DMS 273 (cell line): ENCODE data around the gene CRY1.
"Not testable (repeated sequence)": the region's sequence is repeated elsewhere in the genome, so short reads cannot be mapped to it uniquely, and the experiment has no call there.

Experiments used
- DNase-seq: peaks from one replicate; lab custom pipeline; 2025; ENCODE audit not compliant: unreplicated experiment; lab: John Stamatoyannopoulos, UW

CRY1 gene

DNA sequence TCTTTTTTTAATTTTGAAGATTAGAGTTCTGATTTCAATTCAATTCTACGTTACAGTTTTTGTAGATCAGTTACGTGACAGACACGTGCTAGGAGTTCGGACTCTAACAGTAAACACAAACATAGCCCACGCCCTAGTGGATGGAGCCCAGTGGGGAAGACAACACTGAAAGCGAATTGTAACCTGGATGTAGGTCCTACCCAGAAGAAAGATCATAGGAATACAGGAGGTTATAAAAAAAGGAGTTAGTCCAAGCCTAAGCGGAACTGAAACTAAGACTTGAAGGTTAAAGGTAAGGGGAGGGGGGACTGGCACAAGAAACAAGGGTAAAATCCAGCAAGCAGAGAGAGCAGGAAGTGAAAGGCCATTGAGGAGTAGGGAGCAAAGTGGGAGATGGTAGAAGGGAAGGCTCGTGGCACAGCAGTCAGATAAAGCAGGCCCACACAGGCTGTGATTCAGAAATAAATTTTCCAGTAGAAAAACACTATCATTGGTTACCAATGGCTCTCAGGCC lies 15.7 kb upstream of the CRY1 start:
- no peak for DNase-seq

DNA sequence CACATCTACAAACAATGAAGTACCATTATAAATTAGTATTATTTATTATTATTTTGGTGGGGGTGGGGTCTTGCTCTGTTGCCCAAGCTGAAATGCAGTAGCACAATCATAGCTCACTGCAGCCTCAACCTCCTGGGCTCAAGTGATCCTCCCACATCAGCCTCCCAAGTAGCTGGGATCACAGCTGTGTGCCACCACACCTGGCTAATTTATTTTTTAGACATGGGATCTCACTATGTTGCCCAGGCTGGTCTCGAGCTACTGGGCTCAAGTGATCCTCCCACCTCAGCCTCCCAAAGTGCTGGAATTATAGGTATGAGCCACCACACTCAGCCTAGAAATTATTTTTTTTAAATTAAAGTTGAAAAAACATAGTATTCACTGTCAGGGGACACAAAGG lies 15.0 kb upstream of the CRY1 start:
- not testable (repeated sequence) for DNase-seq

DNA sequence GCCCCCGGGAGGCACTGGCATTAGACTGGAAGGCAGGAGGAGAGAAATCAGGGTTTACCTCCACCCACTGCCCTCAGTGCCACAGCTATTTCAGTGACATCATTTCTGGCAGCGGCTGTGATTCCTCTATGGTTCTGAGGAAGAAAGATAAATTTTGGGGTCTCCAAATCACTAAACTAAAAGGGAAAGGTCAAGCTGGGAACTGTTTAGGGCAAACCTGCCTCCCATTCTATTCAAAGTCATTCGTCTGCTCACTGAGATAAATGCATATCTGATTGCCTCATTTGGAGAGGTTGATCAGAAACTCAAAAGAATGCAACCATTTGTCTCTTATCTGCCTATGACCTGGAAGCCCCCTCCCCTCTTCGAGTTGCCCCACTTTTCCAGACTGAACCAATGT lies 14.0 kb upstream of the CRY1 start:
- DNase-seq: no peak

DNA sequence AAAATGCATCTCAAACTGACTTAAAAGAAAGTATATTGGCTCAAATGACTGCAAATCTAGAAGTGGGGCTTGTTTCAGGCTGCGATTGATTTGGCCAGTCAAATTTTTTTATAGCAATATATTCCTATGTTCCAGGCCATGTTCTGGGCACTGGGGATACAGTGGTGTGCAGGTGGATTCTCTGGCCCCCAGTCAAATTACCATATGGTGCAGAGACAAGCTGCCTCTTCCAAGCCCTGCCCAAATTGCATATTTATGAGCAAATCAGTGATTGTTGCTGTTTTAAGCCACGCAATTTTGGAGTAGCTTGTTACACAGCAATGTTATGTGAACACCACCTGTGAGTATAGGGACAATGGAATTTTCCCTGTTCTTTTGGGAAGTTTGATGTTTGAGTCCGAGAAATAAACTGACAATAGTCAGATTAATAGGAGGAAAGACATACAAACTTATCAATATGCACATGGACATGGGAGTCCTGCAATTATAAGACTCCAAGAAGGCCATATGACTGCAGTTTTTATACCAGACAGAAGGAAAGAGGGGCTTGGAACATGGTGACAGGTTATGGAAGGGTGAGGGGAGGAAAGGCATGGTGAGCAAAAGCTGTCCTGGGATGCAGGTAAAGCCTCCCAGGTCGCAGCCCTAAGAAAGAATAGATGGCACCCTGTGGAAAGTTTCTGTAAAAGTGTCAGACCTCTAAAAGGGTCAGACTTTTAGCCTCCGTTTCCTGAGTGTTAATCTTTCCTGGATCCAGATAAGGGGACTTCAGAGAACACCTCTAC lies 13.1 kb upstream of the CRY1 start:
- peak; percentile 23 for DNase-seq

DNA sequence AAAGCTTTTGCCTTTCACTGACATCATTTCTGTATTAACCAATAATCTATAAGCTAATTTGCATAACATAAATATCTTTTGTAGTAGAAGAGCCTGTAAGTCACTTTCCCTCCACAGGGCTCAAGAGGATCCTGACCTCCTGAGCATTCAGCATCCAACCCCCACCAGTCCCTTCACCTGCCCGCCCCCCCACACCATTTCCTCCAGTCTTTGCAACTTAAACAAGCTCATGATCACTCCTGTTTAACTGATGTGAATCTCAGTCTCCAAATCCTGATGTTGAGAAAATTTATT lies 12.0 kb upstream of the CRY1 start:
- no peak for DNase-seq

DNA sequence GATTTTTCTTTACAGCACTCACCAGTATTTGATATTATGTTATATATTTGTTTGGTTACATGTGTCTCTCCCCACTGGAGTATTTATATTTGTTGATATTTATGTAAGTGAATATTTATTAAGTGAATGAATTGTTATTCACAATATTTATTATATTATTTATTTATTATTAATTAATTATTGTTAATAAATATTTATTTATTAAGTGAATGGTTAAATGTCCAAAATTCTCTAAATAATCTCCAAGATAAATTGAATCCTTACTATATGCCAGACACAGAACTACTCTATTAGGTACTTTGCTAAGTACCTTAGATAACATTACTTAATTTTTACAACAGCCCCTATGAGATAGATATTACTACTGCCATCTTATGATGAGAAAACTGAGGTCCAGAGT lies 10.2 kb upstream of the CRY1 start:
- no peak for DNase-seq

DNA sequence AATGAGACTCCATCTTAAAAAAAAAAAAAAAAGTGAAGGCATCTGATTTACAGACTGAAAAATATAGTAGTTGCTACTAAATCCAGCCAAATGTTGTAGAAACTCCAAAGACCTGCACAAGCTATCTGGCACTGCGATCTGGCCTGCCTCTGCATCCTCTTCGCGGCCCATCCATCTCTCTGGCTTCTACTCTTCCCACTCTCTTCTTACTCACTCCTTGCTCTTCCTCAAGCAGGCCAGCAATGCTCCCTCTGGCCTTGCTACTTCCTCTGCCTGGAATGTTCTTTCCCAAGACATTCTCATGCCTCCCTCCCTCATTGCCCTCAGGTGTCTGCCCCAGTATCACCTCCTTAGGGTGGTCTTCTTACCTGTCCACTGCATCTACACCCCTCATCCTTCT lies 9.7 kb upstream of the CRY1 start:
- no peak for DNase-seq

DNA sequence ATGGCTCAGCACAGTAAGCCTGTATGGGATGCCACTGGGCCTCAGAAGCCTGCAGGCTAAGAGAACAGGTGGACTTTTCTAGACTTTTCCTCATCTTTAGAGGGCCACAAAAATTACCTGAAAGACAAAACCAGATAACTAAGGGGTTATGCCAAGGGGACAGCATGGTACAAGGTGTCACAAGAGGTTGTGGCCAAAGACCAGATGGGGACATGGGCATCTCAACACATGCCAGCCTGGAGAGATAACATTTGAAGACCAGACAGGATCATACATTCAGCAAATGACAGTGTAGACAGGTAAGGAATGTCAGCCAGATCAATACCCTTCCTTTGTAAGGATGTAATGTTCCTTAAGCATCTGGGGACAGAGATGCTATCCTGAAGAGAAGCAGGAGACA lies 8.9 kb upstream of the CRY1 start:
- no peak for DNase-seq

DNA sequence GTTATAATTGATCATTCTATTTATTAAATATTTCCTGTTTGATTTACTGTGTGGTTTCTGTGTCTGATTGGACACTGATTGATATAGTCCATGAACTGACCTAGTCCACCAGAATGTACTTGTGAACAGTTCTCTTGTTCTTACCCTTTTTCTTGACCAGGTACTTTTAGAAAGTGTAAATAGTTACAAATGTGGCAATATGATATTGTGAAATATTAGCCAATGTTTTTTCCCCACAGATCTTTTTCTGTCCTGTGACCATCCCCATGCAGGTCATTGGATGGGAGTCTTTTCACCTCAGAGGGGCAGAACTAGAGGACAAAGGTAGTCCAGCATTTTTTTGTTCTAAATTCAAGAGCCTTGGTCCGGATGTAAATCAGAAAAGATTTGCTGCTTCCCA lies 8.3 kb upstream of the CRY1 start:
- no peak for DNase-seq

DNA sequence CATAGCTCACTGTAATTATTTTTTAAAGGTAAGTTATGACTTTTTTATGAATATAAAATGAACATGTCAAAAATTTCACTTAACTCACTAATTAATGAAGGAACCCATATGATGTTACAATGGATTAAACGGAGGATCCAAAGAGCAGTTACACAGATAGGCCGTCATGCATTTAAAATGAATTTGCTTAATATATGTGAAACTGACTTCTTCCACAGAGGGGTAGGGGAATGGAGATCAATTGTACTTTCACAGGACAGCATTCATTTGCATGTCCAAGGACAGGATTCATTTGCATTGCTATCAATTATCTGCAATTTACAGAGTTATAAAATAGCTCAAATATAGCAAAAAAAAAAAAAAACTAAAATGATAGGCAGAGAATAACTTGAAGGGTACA lies 6.6 kb upstream of the CRY1 start:
- DNase-seq: no peak

DNA sequence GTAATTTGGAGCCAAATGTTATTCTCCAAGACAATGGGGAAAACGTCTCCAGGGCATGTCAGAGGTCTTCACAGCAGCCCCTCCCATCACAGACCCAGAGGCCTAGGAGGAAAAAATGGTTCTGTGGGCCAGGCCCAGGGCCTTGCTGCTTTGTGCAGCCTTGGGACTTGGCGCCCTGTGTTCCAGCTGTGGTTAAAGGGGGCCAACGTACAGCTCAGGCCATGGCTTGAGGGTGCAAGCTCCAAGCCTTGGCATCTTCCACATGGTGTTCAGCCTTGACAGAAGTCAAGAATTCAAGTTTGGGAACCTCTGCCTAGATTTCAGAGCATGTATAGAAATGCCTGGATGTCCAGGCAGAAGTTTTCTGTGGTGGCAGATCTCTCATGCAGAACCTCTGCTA lies 3.2 kb upstream of the CRY1 start:
- DNase-seq: no peak

DNA sequence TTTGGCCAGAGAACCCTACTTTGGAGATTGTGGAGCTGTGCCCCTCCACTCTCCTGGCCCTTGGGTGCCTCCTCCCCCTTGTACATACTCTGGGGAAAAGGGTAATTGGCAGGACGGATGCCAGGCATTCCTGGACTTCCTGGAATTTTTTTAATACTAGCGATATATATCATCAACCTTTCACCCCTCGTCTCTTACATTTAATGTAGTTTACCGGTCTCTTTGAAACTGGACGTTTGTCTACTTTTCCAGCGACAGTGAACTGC lies 767 bp upstream of the CRY1 start:
- no peak for DNase-seq

DNA sequence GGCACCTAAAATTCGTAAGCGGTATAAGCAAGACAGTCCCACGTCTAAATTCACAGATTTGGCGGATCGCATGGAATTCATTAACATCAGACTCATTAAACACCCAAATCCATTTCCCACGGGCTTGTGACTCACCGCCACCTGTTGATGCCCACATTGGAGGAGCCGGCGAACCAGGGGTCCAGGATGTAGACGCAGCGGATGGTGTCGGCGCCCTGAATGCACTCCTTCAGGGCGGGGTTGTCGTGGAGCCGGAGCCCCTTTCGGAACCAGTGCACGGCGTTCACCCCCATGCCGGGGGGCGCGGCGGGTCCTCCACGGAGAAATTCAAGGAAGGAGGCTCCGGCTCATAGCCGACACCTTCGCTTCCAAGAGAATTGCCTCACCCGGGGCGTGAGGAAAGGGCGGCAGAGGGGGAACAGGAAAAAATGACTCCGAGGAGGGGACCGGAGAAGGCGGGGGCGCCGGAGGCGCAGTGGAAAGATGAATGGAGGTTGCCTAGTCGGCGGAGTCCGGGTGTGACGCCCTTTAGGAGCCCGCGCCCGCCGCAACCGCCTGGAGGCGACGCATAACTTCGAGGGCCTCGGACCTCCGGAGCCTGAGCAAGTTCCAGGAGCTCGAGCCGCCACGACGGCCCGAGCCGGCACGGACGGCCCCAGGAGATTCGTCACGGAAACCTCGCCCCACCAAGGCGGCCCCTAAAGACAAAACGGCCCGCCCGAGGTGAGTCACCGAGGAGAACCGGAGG lies 506 bp downstream of the CRY1 start:
- peak; percentile 80 for DNase-seq

DNA sequence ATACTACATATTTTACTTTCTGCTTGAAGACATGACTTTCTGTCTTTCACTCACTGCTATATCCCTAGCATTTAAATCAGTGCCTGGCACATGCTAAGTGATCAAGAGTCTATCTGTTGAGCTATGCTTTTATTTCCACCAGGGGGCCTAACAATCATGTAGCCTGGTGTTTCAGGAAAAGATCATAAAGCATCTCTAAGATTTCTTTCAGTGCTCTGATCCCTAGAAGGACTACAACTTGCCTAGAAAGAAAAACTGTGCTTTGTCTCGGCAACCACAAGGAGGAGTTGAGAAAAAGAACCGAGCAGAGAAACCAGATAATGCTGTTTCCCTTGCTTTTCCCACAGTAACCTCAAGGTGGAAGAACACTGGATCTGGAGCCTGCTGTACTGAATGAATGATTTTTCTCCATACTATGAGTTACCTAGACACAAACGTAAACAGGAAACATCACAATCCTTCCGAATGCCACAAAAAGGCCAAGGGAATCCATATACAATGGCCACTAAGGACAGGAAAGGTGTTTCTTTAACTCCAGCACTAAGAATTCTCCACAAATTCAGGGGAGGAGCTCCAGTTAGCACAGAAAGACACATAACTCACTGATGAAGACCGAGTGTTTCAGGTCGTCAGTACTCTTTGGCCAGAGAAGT lies 1.2 kb downstream of the CRY1 start:
- peak; percentile 88 for DNase-seq

DNA sequence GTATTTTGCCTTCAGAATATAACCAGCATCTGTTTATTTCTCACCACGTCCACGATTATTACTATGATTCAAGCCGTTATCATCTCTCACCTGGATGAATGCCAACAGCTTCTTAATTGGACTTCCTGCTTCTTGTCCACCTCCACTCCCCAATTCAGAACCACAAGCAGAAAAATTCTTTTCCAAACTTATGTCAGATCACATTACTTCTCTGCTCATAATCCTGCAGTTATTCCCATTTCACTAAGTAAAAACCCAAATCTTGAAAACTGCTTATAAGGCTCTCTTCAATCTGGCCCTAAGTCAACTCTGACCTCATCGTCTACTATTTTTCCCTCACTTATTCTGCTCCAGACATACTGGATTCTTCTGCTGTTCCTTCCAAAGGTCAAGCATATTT lies 2.0 kb downstream of the CRY1 start:
- peak; percentile 59 for DNase-seq

DNA sequence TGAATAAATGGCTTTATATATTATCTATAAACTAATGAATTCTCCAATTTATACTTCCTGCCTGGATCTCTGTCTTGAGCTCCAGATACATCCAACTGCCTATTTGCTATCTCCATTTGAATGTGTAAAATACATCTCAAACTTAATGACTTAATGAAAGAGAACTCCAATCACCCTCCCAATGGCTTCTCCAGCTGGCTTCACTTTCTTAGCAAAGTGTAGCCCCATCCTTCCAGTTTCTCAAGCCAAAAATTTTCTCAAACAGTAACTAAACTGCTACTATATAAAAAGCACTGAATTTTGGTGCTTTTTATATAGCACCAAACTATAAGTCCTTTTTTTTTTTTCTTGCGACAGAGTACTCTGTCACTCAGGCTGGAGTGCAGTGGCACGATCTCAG lies 2.6 kb downstream of the CRY1 start:
- DNase-seq: no peak

DNA sequence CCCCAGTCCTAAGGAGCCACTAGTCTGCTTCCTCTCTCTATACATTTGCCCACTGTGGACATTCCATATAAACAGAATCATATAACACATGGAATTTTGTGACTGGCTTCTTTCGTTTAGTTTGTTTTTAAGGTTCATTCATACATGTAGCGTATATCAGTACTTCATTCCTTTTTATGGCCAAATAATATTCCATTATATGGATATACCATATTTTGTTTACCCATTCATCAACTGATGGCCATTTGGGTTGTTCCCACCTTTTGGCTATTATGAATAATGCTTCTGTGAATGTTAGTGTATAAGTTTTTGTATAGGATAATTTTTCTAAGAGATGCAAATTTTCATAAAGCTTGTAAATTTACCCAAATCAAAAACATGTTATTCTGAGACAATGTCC lies 4.4 kb downstream of the CRY1 start:
- no peak for DNase-seq

DNA sequence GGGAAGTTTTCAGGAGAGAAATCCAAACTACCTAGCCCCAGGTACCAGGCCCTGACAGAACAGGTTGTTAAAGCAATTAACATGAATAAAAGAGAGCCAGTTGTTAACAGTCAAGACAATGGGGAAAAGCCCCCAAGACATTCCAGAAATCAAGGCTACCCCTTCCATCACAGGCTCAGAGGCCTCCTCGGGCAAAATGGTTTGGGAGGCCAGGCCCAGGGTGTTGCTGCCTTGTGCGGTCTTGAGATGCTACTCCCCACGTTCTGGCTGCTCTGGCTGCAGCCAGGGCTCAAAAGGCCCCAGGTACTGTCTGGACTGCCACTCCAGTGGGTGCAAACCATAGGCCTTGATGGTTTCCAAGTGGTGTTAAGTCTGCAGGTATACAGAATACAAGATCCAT lies 7.0 kb downstream of the CRY1 start:
- DNase-seq: no peak

DNA sequence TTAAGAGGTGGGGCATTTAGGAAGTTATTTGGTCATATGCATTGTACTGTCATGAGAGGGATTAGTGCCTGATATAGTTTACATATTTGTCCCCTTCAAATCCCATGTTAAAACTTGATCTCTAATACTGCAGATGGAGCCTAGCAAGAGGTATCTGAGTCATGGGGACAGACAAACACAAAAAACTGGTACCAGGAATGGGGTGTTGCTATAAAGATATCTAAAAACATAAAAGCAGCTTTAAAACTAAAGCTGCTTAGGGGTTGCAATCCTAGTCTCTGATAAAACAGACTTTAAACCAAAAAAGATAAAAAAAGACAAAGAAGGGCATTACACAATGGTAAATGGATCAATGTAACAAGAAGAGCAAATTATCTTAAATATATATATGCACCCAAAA lies 11.6 kb downstream of the CRY1 start:
- no peak for DNase-seq

DNA sequence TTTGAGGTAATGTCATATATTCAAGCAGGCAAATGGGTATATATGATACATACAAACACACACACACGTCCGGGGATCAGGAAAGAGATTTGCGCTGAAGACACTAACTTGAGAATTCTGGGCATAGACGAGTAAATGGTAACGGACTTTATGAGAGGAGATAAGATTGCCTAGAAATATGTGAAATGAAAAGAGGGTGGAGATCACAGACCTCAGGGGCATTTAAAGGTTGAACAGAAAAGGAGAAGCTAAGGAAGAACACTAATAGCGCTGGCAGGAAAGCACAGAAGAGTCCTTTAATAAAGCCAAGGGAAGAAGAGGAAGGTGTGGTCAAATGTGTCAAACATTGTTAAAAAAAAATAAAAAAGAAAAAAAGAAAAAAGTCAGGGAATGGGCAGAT lies 13.1 kb downstream of the CRY1 start:
- no peak for DNase-seq

DNA sequence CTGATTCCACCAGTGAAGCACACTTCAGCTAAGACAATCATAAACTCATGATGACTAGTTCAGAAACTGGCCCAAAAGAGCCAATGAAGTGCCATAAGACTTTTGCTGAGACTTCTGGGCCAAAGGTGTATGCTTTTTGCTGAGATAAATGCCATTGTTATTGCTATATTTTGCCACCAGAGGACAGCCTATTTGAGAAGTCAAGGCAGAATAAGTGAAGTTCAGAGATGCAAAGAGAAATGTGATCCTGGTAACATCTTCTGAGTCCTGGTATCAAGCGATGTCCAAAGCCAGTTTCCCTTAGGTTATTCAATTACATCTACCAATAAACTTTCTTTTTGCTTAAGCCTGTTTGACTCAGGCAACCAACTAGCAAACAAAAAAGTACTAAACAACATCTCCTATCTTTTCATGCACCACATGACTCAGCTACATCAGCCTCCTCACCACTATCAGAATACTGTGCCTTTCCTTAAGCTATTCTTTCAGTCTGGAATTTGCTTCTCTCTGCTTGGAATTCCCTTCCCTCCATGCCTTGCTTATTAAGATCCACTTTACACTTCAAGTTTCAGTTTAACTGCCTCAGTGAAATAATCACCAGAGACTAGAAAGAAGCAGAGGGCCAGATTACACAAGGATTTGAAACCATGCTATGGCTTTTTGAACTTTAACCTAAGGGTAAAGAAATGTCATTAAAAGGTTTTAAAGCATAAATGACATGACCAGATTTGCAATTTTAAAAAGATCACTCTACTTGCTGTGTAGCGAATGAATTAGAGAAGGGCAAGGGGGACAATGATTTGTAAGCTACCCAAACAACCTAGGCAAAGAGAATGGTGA lies 14.0 kb downstream of the CRY1 start:
- DNase-seq: peak; percentile 19

DNA sequence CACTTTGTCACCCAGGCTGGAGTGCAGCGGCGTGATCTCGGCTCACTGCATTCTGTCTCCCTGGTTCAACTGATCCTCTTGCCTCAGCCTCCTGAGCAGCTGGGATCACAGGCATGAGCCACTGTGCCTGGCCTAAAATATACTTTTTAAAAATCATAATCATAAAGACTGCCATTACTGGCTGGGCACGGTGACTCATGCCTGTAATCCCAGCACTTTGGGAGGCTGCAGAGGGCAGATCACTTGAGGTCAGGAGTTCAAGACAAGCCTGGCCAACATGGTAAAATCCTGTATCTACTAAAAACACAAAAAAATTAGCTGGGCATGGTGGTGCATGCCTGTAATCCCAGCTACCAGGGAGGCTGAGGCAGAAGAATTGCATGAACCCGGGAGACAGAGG lies 20.1 kb downstream of the CRY1 start:
- DNase-seq: not testable (repeated sequence)
